ENCODE data around the gene PIP4K2A.
"Not testable (repeated sequence)": the region's sequence is repeated elsewhere in the genome, so short reads cannot be mapped to it uniquely, and the experiment has no call there.

Gene PIP4K2A

GRCh38 chr10:22692119-22692518 is 22.3 kb downstream of the PIP4K2A start:
- not testable (repeated sequence) for DNase-seq

- DNase-seq, result no peak
These were observed 23.6 kb downstream of the PIP4K2A start for GRCh38 chr10:22690614-22691431.

GRCh38 chr10:22690158-22690557 is 24.2 kb downstream of the PIP4K2A start:
- no peak for DNase-seq

GRCh38 chr10:22686347-22686746 is 28.0 kb downstream of the PIP4K2A start:
- DNase-seq, result no peak

- no peak for DNase-seq
These were observed 28.5 kb downstream of the PIP4K2A start for GRCh38 chr10:22685926-22686325.

- DNase-seq, result no peak
These were observed 29.7 kb downstream of the PIP4K2A start for GRCh38 chr10:22684699-22685098.

- DNase-seq, result no peak
These were observed 31.3 kb downstream of the PIP4K2A start for GRCh38 chr10:22683140-22683389.

GRCh38 chr10:22682237-22683139 is 31.9 kb downstream of the PIP4K2A start:
- no peak for DNase-seq

GRCh38 chr10:22681783-22682183 is 32.6 kb downstream of the PIP4K2A start:
- no peak for DNase-seq

- no peak for DNase-seq
These were observed 33.1 kb downstream of the PIP4K2A start for GRCh38 chr10:22681301-22681700.

- no peak for DNase-seq
These were observed 34.8 kb downstream of the PIP4K2A start for GRCh38 chr10:22679608-22680007.

GRCh38 chr10:22677333-22677732 is 37.0 kb downstream of the PIP4K2A start:
- DNase-seq, result no peak

- DNase-seq, result no peak
These were observed 37.9 kb downstream of the PIP4K2A start for GRCh38 chr10:22676435-22676834.

GRCh38 chr10:22674573-22674930 is 39.8 kb downstream of the PIP4K2A start:
- DNase-seq, result no peak

GRCh38 chr10:22673785-22674572 is 40.4 kb downstream of the PIP4K2A start:
- DNase-seq, result no peak

- DNase-seq, result no peak
These were observed 41.3 kb downstream of the PIP4K2A start for GRCh38 chr10:22673091-22673392.

- no peak for DNase-seq
These were observed 41.9 kb downstream of the PIP4K2A start for GRCh38 chr10:22672319-22673090.

- DNase-seq, result no peak
These were observed 43.6 kb downstream of the PIP4K2A start for GRCh38 chr10:22670788-22671187.

- DNase-seq, result no peak
These were observed 45.1 kb downstream of the PIP4K2A start for GRCh38 chr10:22669163-22669711.

GRCh38 chr10:22667093-22667480 is 47.3 kb downstream of the PIP4K2A start:
- DNase-seq, result no peak

GRCh38 chr10:22666287-22667092 is 47.9 kb downstream of the PIP4K2A start:
- DNase-seq, result no peak

GRCh38 chr10:22665329-22665728 is 49.0 kb downstream of the PIP4K2A start:
- no peak for DNase-seq

Data from NCI-H774 (cell line).